Upper lobe of left lung (tissue), 6 donors: Measurements from ENCODE around the gene GUCD1. TPM values are rescaled to one million over a fixed set of nuclear protein-coding genes. Genes with fewer than 3 reads are reported as not detected.

Experiments used
- ATAC-seq, 2 donors: fragments of 200-7000 bp; cut with Tn5 transposase; one replicate each; pipeline ENCODE4 v1.9.1; 2022; ENCODE audit warnings: mild to moderate bottlenecking in 2 of 2, moderate library complexity in 2 of 2; ENCODE audit not compliant: low FRiP score in 2 of 2
- DNase-seq, 2 donors: peaks; one replicate each; pipeline ENCODE4 v3.0.0-alpha.2; 2019 to 2020
- H3K27ac ChIP-seq, 4 donors: fragments of 200-600 bp; sonication (generic); one replicate each; pipeline ENCODE4 v1.5.1; 2016 to 2019
- H3K27me3 ChIP-seq, 4 donors: fragments of 200-600 bp; sonication (generic); one replicate each; pipeline ENCODE4 v1.5.1; 2017 to 2019
- H3K36me3 ChIP-seq, 4 donors: fragments of 200-600 bp; sonication (generic); one replicate each; pipeline ENCODE4 v1.5.1; 2016 to 2019
- H3K4me1 ChIP-seq, 4 donors: fragments of 200-600 bp; sonication (generic); one replicate each; pipeline ENCODE4 v1.5.1; 2018 to 2019
- H3K4me3 ChIP-seq, 4 donors: fragments of 200-600 bp; sonication (generic); one replicate each; pipeline ENCODE4 v1.5.1; 2017 to 2019; ENCODE audit warnings: mild to moderate bottlenecking in 2 of 4, moderate library complexity in 1 of 4
- H3K9me3 ChIP-seq, 4 donors: fragments of 200-600 bp; sonication (generic); one replicate each; pipeline ENCODE4 v1.5.1; 2018 to 2019
- CTCF ChIP-seq, 6 experiments: fragments of 450-650 bp in 4 of 6; fragments of 200-600 bp in 2 of 6; sonication (generic) in 2 of 6; IDR thresholded peaks; one replicate each; pipeline ENCODE4 v1.5.1; 2016 to 2019; ENCODE audit warnings: antibody characterized with exemption in 6 of 6
- EP300 ChIP-seq, 4 donors: sonication (generic); formaldehyde crosslinking; IDR thresholded peaks; one replicate each; pipeline ENCODE4 v1.5.1; 2017; ENCODE audit warnings: antibody characterized with exemption in 4 of 4, control low read depth in 2 of 4
- POLR2A ChIP-seq, 4 donors: fragments of 450-650 bp; IDR thresholded peaks; one replicate each; pipeline ENCODE4 v1.5.1; 2016 to 2017; ENCODE audit warnings: antibody characterized with exemption in 4 of 4, mild to moderate bottlenecking in 2 of 4
- POLR2AphosphoS5 ChIP-seq, 2 donors: sonication (generic); formaldehyde crosslinking; IDR thresholded peaks; one replicate each; pipeline ENCODE4 v1.5.1; 2017; ENCODE audit warnings: antibody characterized with exemption in 2 of 2
- WGBS, 2 donors: methylation state at CpG; one replicate each; pipeline ENCODE4 v1.1.5; 2017 to 2018; 5-methylcytosine and 5-hydroxymethylcytosine counted together
- total RNA-seq, 6 donors: library from RNA; depleted of rRNA in 4 of 6; stranded (reverse); fragments of >200 nt in 4 of 6; gene quantifications; one replicate each; pipeline versions ENCODE4 v1.1.0 to v1.2.1, GENCODE V29; 2016 to 2021
- donor health status: DM: no; HTN: no; CAD: no; lungs with moderate emphysema.
- donor health status: DM: no; HTN: yes; CAD: no; lungs with severe emphysema.

GUCD1 gene
- total RNA-seq, 6 donors from 2014 or later: 77.5 to 231 (median 160) TPM

DNA sequence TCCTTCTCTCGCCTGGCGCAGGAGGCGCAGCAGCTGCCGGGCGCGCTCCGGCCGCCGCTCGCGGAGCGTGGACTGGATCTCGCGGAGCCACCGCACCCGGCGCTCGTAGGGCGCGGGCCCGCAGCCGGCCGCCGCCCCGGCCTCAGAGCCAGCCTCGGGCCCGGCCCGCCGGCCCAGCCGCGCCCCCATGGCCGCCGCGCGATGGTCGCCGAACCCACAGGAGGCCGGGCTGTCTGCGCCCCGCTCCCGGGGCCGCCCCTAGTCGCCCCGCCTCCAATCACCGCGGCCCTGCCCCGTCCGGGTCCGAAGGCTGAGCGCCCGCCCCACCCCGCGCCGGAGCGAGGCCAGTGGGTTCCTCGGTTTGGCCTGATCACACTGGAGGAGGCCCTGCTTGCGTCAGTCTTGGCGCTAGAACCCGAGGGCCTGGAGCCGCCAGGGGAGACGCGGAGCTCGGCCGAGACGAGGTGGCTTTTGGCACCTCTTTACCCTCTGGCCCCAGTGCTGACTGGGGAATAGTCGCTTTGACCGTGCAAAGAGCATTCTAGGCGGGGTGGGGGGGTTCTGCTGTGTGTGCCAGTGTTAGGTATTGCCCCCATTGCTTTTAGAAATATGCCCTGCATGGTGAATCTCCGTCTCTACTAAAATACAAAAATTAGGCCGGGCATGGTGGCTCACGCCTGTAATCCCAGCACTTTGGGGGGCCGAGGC, 38.1 kb upstream of the GUCD1 start, which contains the start of gene LRRC75B:
TSS of gene LRRC75B (minus strand) at position 223 of the 708 bp plus-strand sequence. CDS start at position 189, 34 bp downstream.
- peak; percentile 82 to 95 for ATAC-seq
- WGBS, 2 donors: 14 to 62% methylated on average over 5 to 22 of the region's 72 CpGs
- TF ChIP-seq POLR2A (IDR thresholded peaks at IDR 0.05) (peak in 1 of 4 donors; percentile 56), EP300 (IDR thresholded peaks at IDR 0.05) (no peak), CTCF (IDR thresholded peaks at IDR 0.05) (peak in 1 of 6 experiments; percentile 11), POLR2AphosphoS5 (IDR thresholded peaks at IDR 0.05) (peak; percentile 37 to 42)
- Histone ChIP-seq H3K27me3 (no peaks in the 10 kb centered on the region), H3K27ac (peak within 1 kb of the TSS; percentile 63 to 81 (median 76)), H3K4me1 (peaks cover 10 to 31% (median 20%) of the 10 kb centered on the region in 4 donors), H3K4me3 (peak within 1 kb of the TSS; percentile 59 to 83 (median 73)), H3K9me3 (no peaks in the 10 kb centered on the region), H3K36me3 (peaks cover 0 to 9% (median 3%) of the 10 kb centered on the region in 4 donors)
- peak; percentile 90 to 97 for DNase-seq

GRCh38 chr22:24592058-24592850, 37.3 kb upstream of the GUCD1 start:
- no peak for TF ChIP-seq POLR2A (IDR thresholded peaks at IDR 0.05)
- no peak for TF ChIP-seq CTCF (IDR thresholded peaks at IDR 0.05)
- no peak for TF ChIP-seq EP300 (IDR thresholded peaks at IDR 0.05)
- TF ChIP-seq POLR2AphosphoS5 (IDR thresholded peaks at IDR 0.05): no peak
- ATAC-seq (peak in 1 of 2 donors; percentile 9), DNase-seq (no peak)
- Histone ChIP-seq H3K36me3 (peaks cover 0 to 10% (median 5%) of the 10 kb centered on the region in 4 donors), H3K27ac (peak overlapping the region; percentile 63 to 81 (median 76)), H3K27me3 (no peaks in the 10 kb centered on the region), H3K4me1 (peaks cover 10 to 31% (median 20%) of the 10 kb centered on the region in 4 donors), H3K4me3 (peak overlapping the region; percentile 59 to 83 (median 73)), H3K9me3 (no peaks in the 10 kb centered on the region)
- WGBS, 2 donors: 6 to 36% methylated on average over 9 to 20 of the region's 33 CpGs

DNA sequence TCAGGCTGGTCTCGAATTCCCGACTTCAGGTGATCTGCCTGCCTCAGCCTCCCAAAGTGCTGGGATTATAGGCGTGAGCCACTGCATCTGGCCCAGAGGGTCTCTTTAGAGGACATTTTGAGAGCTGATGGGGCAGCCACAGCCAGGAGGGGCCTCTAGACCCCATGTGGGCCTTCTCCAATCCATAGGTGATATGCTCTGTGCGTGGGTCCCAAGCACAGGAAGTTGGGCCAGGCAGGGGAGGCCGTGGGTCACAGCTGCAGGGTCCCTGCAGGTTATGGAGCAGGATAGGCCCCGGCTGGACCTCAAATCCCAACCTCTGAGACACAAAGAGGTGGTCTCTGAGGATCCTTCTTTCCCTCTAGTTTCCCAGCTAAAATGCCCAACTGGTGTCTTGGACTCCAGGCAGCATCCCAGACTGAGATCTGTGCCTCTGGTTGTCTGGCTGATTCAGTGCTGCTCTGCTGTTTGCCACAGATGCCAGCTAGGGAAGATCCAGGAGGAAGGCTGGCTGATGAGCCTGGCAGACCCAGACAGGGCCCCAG, 36.4 kb upstream of the GUCD1 start:
- no peaks in the 10 kb centered on the region for H3K9me3 ChIP-seq
- TF ChIP-seq CTCF (IDR thresholded peaks at IDR 0.05) (no peak), POLR2A (IDR thresholded peaks at IDR 0.05) (no peak), POLR2AphosphoS5 (IDR thresholded peaks at IDR 0.05) (no peak), EP300 (IDR thresholded peaks at IDR 0.05) (no peak)
- H3K4me3 ChIP-seq: no peak overlapping the region
- ATAC-seq (no peak), DNase-seq (no peak)
- 90 to 97% methylated on average over 2 to 6 of the region's 6 CpGs for WGBS, 2 donors
- peaks cover 0 to 10% (median 5%) of the 10 kb centered on the region in 4 donors for H3K36me3 ChIP-seq
- no peaks in the 10 kb centered on the region for H3K27me3 ChIP-seq
- H3K27ac ChIP-seq: no peak overlapping the region
- peaks cover 10 to 31% (median 20%) of the 10 kb centered on the region in 4 donors for H3K4me1 ChIP-seq

GRCh38 chr22:24590596-24591173, 35.7 kb upstream of the GUCD1 start:
- no peak for DNase-seq
- WGBS, 2 donors: 95 to 96% methylated on average over 12 of the region's 12 CpGs
- H3K36me3 ChIP-seq: peaks cover 0 to 16% (median 6%) of the 10 kb centered on the region in 4 donors
- TF ChIP-seq EP300 (IDR thresholded peaks at IDR 0.05): no peak
- ATAC-seq: no peak
- no peaks in the 10 kb centered on the region for H3K9me3 ChIP-seq
- H3K27me3 ChIP-seq: no peaks in the 10 kb centered on the region
- no peak overlapping the region for H3K4me3 ChIP-seq
- H3K4me1 ChIP-seq: peaks cover 10 to 31% (median 20%) of the 10 kb centered on the region in 4 donors
- no peak overlapping the region for H3K27ac ChIP-seq
